Measurements from ENCODE around the gene PYROXD2. TPM values are rescaled to one million over a fixed set of nuclear protein-coding genes. Genes with fewer than 3 reads are reported as not detected.
A peak's percentile ranks its signal among the peaks of the same experiment; 100 is the strongest.

PYROXD2 gene
- total RNA-seq, 1 experiment from 2014 or later, result 2.3 TPM

DNA sequence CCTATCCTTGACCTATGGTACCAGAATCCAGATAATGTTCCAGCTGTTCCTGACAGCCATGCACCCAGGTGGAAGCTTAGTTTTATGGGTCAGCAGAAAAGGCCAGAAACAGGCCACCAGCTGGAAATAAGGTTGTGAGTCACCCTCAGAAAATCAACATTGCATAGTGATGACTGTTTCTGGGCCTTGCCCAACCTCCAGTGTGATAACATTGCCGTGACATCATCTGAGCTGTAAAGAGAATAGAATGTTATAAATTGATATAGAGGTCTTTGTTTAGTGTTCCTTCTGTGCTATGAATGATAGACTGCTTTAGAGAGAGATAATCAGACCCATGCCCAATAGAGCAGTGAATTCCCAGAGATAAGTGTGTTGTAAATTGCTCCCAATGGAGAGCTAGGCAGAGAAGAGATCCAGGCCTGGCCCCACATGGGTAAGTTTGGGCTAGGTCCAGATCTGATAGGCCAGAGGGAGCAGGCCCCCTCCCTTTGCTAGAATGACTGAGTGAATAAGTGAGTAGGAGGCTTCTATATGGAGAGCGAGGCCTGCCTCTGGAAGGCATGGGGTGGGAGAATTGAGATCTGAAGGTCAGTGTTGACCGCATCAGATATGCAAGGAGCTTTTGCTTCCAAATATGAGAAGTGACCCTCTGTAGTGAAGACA lies 46.0 kb upstream of the PYROXD2 start:
- DNase-seq (ENCODE audit: low read depth, low spot score) (peak; percentile 84), ATAC-seq (peak; percentile 96)
- in situ Hi-C loops (cut with HindIII; ENCODE audit: low pct_unique_long_range_greater_than_20kb, low sequenced_read_pairs), result no loop called here
- POLR2A ChIA-PET, result interaction anchor here (0.5 kb wide), 1 partner anchor 580 kb away, joined by 3 read pairs; no protein-coding TSS in a partner anchor
- intact Hi-C loops (cut with micrococcal nuclease; ENCODE audit: unreplicated experiment), result no loop called here
- no TSS peak for BruUV-seq (replicated peaks)
- CTCF ChIA-PET, result interaction anchor here (1.1 kb wide), 1 partner anchor 36 kb away, joined by 4 read pairs; no protein-coding TSS in a partner anchor
- no peak overlapping the region for H3K4me3 ChIP-seq (ENCODE audit: low read depth in 2 of 2, low read length in 2 of 2)
- H3K27ac ChIP-seq (ENCODE audit: low read length), result peak overlapping the region; percentile 41
- H3K36me3 ChIP-seq (ENCODE audit: control insufficient read depth, insufficient read depth, low read length), result no peaks in the 10 kb centered on the region
- H3K27me3 ChIP-seq (ENCODE audit: control insufficient read depth, insufficient read depth, low read length), result no peaks in the 10 kb centered on the region
- H3K9me3 ChIP-seq (ENCODE audit: control insufficient read depth, insufficient read depth, low read depth, low read length), result no peaks in the 10 kb centered on the region
- H3K4me1 ChIP-seq (ENCODE audit: control insufficient read depth, insufficient read depth, low read length), result peaks cover 17% of the 10 kb centered on the region
- TF ChIP-seq CTCF (IDR thresholded peaks at IDR 0.05) (no peak), SIN3A (IDR thresholded peaks at IDR 0.05; ENCODE audit: borderline replicate concordance, insufficient read depth, low read depth, low read length) (peak; percentile 67; the same call in 1 of the 2 replicates), POLR2AphosphoS5 (IDR thresholded peaks at IDR 0.05; ENCODE audit: low read depth, low read length) (peak; percentile 74), TCF7L2 (IDR thresholded peaks at IDR 0.05; ENCODE audit: low read depth, low read length) (no peak)
- TF ChIP-seq, protein P1, sequence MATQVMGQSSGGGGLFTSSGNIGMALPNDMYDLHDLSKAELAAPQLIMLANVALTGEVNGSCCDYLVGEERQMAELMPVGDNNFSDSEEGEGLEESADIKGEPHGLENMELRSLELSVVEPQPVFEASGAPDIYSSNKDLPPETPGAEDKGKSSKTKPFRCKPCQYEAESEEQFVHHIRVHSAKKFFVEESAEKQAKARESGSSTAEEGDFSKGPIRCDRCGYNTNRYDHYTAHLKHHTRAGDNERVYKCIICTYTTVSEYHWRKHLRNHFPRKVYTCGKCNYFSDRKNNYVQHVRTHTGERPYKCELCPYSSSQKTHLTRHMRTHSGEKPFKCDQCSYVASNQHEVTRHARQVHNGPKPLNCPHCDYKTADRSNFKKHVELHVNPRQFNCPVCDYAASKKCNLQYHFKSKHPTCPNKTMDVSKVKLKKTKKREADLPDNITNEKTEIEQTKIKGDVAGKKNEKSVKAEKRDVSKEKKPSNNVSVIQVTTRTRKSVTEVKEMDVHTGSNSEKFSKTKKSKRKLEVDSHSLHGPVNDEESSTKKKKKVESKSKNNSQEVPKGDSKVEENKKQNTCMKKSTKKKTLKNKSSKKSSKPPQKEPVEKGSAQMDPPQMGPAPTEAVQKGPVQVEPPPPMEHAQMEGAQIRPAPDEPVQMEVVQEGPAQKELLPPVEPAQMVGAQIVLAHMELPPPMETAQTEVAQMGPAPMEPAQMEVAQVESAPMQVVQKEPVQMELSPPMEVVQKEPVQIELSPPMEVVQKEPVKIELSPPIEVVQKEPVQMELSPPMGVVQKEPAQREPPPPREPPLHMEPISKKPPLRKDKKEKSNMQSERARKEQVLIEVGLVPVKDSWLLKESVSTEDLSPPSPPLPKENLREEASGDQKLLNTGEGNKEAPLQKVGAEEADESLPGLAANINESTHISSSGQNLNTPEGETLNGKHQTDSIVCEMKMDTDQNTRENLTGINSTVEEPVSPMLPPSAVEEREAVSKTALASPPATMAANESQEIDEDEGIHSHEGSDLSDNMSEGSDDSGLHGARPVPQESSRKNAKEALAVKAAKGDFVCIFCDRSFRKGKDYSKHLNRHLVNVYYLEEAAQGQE (IDR thresholded peaks at IDR 0.05; ENCODE audit: insufficient read depth in 1 of 2, low read depth in 2 of 2, low read length in 1 of 2), result no peak

DNA sequence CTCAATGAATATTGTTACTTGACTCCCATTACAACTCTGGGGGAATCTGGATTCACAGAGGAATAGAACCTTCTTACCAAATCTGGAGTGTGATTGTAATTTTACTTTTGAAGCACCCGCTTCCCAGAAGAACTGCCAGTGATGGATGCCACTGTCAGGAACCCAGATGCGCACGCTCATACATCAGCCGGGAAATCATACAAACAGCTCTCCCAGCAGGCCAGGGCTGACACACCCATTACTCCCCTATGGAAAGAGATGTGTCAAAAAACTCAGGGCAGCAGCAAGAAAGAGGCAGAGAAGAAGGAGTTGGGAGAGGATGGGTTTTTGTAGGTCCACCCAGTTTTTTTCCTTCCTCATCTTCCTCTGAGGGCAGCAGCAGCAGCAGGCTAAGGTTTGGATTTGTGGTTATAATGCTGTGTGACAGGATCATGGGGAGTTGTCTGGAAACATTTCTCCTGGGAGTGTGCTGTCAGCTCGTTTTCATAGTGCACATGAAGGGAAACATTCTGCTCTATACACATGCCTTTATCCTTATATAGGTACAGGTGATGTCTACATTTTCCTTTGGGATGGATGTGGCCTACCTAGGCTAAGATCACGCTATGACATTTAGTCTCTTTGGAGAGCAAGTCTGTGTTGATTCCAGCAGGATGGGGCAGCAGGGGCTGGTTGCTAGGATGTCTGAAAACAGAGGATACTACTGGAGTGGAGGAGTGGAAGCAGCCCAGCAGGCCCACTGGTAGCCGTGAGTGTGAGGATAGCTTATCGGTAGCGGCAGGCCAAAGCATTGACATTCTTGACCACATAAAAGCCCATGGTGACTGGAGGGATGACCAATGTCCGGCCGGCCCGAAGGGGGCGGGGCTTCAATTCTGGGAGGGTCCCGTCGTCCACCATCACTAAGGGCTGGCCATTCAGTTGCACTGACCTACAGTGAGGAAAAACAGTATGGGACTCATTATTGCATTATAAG lies 44.1 kb upstream of the PYROXD2 start:
- POLR2A ChIA-PET, result interaction anchor here (0.7 kb wide), 1 partner anchor 669 kb away, joined by 3 read pairs; no protein-coding TSS in a partner anchor
- in situ Hi-C loops (cut with HindIII; ENCODE audit: low pct_unique_long_range_greater_than_20kb, low sequenced_read_pairs), result no loop called here
- Histone ChIP-seq H3K36me3 (ENCODE audit: control insufficient read depth, insufficient read depth, low read length) (no peaks in the 10 kb centered on the region), H3K4me1 (ENCODE audit: control insufficient read depth, insufficient read depth, low read length) (peaks cover 17% of the 10 kb centered on the region), H3K27ac (ENCODE audit: low read length) (no peak overlapping the region), H3K27me3 (ENCODE audit: control insufficient read depth, insufficient read depth, low read length) (no peaks in the 10 kb centered on the region), H3K9me3 (ENCODE audit: control insufficient read depth, insufficient read depth, low read depth, low read length) (no peaks in the 10 kb centered on the region), H3K4me3 (ENCODE audit: low read depth in 2 of 2, low read length in 2 of 2) (no peak overlapping the region)
- CTCF ChIA-PET, result no interaction called here
- TF ChIP-seq SIN3A (IDR thresholded peaks at IDR 0.05; ENCODE audit: borderline replicate concordance, insufficient read depth, low read depth, low read length) (no peak), CTCF (IDR thresholded peaks at IDR 0.05) (no peak), POLR2AphosphoS5 (IDR thresholded peaks at IDR 0.05; ENCODE audit: low read depth, low read length) (no peak), TCF7L2 (IDR thresholded peaks at IDR 0.05; ENCODE audit: low read depth, low read length) (no peak)
- TF ChIP-seq, protein P1 (IDR thresholded peaks at IDR 0.05; ENCODE audit: insufficient read depth in 1 of 2, low read depth in 2 of 2, low read length in 1 of 2), result no peak
- intact Hi-C loops (cut with micrococcal nuclease; ENCODE audit: unreplicated experiment), result no loop called here
- ATAC-seq (no peak), DNase-seq (ENCODE audit: low read depth, low spot score) (no peak)
- no TSS peak for BruUV-seq (replicated peaks)
